Measurements from ENCODE around the gene TBPL2. TPM values are rescaled to one million over a fixed set of nuclear protein-coding genes. Genes with fewer than 3 reads are reported as not detected.

The TBPL2 gene
- total RNA-seq, 1 donor from 2014 or later = not detected

- H3K27me3 Mint-ChIP-seq (ENCODE audit: low read depth) = peaks cover 17% of the 10 kb centered on the region
- no peak overlapping the region for H3K4me3 Mint-ChIP-seq (ENCODE audit: unreplicated experiment)
- H3K36me3 Mint-ChIP-seq (ENCODE audit: low read depth) = no peaks in the 10 kb centered on the region
- no peak for DNase-seq (ENCODE audit: low spot score)
- TF ChIP-seq, protein P1, sequence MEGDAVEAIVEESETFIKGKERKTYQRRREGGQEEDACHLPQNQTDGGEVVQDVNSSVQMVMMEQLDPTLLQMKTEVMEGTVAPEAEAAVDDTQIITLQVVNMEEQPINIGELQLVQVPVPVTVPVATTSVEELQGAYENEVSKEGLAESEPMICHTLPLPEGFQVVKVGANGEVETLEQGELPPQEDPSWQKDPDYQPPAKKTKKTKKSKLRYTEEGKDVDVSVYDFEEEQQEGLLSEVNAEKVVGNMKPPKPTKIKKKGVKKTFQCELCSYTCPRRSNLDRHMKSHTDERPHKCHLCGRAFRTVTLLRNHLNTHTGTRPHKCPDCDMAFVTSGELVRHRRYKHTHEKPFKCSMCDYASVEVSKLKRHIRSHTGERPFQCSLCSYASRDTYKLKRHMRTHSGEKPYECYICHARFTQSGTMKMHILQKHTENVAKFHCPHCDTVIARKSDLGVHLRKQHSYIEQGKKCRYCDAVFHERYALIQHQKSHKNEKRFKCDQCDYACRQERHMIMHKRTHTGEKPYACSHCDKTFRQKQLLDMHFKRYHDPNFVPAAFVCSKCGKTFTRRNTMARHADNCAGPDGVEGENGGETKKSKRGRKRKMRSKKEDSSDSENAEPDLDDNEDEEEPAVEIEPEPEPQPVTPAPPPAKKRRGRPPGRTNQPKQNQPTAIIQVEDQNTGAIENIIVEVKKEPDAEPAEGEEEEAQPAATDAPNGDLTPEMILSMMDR (IDR thresholded peaks at IDR 0.05) = peak; percentile 71
- H3K9me3 Mint-ChIP-seq (ENCODE audit: low read depth) = no peaks in the 10 kb centered on the region
- peaks cover 7% of the 10 kb centered on the region for H3K4me1 Mint-ChIP-seq (ENCODE audit: low read depth)
- no peak overlapping the region for H3K27ac Mint-ChIP-seq (ENCODE audit: unreplicated experiment)
Observed at GRCh38 chr14:55416866-55417265, 23.6 kb downstream of the TBPL2 start.

DNA sequence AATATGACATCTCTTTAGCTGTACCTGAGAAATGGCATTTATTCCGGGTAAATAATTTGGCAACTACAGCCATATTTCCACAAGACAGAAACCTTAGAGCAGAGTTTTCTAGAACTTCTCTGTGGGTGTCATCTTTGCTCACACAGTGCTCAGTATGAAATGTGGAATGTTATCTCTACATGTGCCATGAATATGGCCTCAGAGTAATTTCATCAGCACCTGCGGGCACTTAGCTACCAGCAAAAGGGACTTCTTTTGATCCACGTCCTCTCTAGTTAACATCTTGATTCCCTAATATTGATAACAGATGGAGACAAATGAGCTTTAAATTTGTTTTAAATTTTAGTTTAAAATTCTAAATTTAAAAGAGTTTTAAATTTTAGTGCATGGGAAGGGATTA is 25.9 kb downstream of the TBPL2 start:
- Mint-ChIP-seq H3K9me3 (ENCODE audit: low read depth) (no peaks in the 10 kb centered on the region), H3K27ac (ENCODE audit: unreplicated experiment) (no peak overlapping the region), H3K27me3 (ENCODE audit: low read depth) (peaks cover 17% of the 10 kb centered on the region), H3K4me3 (ENCODE audit: unreplicated experiment) (no peak overlapping the region), H3K4me1 (ENCODE audit: low read depth) (peaks cover 24% of the 10 kb centered on the region), H3K36me3 (ENCODE audit: low read depth) (no peaks in the 10 kb centered on the region)
- TF ChIP-seq, protein P1 (IDR thresholded peaks at IDR 0.05) = no peak
- DNase-seq (ENCODE audit: low spot score) = no peak

- H3K9me3 Mint-ChIP-seq (ENCODE audit: low read depth) = no peaks in the 10 kb centered on the region
- no peak for DNase-seq (ENCODE audit: low spot score)
- no peaks in the 10 kb centered on the region for H3K36me3 Mint-ChIP-seq (ENCODE audit: low read depth)
- no peak overlapping the region for H3K4me3 Mint-ChIP-seq (ENCODE audit: unreplicated experiment)
- peaks cover 32% of the 10 kb centered on the region for H3K4me1 Mint-ChIP-seq (ENCODE audit: low read depth)
- H3K27me3 Mint-ChIP-seq (ENCODE audit: low read depth) = peaks cover 17% of the 10 kb centered on the region
- no peak overlapping the region for H3K27ac Mint-ChIP-seq (ENCODE audit: unreplicated experiment)
- TF ChIP-seq, protein P1 (IDR thresholded peaks at IDR 0.05) = no peak
Observed at GRCh38 chr14:55412676-55413075, 27.7 kb downstream of the TBPL2 start.

DNA sequence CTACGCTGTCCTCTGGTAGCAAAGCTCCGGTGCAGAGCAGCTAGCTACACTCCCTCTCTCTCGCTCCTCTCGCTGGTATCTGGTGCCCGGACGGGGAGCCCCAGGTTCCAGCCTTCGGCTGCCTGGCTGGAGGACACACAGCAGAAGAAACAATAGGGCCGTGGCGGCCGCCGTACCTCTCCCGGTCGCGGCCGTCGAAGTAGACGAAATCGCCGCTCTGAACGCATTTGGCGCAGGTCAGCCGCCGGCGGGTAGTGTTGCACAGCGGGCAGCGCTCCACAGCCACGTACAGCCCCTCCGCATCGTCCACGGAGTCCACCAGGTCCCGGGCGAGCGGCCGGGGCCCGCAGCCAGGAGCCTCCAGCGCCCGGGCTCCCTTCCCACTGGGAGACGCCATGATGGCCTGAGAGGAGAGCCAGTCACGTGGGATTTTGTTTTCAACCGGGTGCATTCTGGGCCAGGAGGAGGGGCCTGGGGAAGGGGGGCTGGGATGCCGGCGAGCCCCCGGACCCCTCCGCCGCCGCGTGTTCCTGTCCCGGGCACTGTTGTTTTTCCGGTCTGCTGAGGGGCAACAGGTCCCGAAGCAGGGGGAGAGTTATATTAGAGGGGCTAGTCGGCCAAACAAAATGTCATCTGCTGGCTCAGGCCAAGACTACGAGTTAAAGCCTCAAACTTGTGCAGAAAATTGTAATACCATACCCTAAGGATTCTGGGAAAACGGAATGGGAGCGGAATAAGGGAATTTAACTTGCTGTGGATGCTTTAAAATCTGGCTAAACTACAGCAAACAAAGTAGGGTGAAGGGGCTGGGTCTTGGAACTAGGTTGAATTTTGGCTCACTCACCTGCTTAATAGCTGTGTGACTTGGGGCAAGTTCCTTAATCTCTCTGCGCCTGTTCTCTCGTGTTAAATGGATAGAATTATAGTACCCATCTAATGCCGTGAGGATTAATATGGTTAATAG is 28.7 kb downstream of the TBPL2 start, which contains the start of gene ATG14:
ATG14 (minus strand) TSS at position 405 of the 964 bp plus-strand sequence; CDS start at position 397, 8 bp downstream.
- peaks cover 32% of the 10 kb centered on the region for H3K4me1 Mint-ChIP-seq (ENCODE audit: low read depth)
- H3K4me3 Mint-ChIP-seq (ENCODE audit: unreplicated experiment) = peak within 1 kb of the TSS; percentile 94
- peak within 1 kb of the TSS; percentile 96 for H3K27ac Mint-ChIP-seq (ENCODE audit: unreplicated experiment)
- TF ChIP-seq, protein P1 (IDR thresholded peaks at IDR 0.05) = no peak
- DNase-seq (ENCODE audit: low spot score) = no peak
- H3K36me3 Mint-ChIP-seq (ENCODE audit: low read depth) = no peaks in the 10 kb centered on the region
- H3K9me3 Mint-ChIP-seq (ENCODE audit: low read depth) = no peaks in the 10 kb centered on the region
- peaks cover 17% of the 10 kb centered on the region for H3K27me3 Mint-ChIP-seq (ENCODE audit: low read depth)

DNA sequence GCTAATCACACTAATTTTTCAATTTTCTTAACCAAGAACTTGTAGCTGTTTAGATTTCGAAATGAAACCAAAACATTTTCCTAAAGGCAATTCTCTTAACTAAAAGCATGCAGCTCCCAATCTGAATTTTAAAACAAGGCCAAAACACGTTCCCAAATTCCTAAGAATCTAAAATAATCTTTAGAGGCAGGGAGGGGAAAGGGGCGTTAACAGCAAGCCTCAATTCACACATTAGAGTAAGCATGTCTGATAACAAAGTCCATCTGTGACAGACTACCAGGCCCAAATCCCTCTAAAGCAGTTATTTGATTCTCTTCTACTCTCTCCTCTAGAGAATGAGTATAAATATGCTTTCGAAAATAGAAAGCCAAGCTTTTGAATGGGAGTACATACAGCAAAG is 29.5 kb downstream of the TBPL2 start:
- H3K4me3 Mint-ChIP-seq (ENCODE audit: unreplicated experiment) = peak overlapping the region; percentile 94
- TF ChIP-seq, protein P1 (IDR thresholded peaks at IDR 0.05) = no peak
- H3K4me1 Mint-ChIP-seq (ENCODE audit: low read depth) = peaks cover 32% of the 10 kb centered on the region
- peak overlapping the region; percentile 96 for H3K27ac Mint-ChIP-seq (ENCODE audit: unreplicated experiment)
- H3K27me3 Mint-ChIP-seq (ENCODE audit: low read depth) = peaks cover 16% of the 10 kb centered on the region
- no peak for DNase-seq (ENCODE audit: low spot score)
- H3K9me3 Mint-ChIP-seq (ENCODE audit: low read depth) = no peaks in the 10 kb centered on the region
- no peaks in the 10 kb centered on the region for H3K36me3 Mint-ChIP-seq (ENCODE audit: low read depth)
